ENCODE results near the gene CDK14.

Gene CDK14

DNA sequence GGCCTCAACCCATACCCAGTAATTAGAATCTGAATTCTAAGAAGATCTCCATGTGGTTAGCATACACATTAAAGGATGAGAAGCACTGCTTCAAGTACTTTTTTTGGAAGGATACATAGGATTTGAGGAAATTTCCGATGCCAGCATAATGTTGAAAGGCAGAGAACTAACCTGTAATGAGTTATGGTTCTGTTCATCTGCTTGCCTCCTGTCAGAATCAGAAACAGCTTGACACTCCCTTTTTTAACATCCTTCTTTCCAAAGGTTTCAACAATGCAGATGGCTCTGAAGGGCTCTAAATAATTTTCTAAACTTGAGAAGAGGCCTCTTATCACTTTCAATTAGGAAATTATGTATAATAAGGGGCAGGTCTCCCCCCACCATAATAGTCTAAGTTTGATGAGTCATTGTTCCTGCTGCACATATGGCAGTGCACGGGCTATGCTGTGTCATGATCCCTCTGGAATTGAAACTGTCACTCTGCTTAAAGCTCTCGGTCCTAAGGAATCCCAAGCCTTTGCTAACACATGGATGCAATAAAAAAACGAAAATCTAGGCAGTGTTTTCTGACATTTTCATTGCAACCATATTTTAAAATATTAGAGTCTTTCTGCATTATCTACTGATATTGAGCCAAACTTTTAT lies 376.9 kb downstream of the CDK14 start:
- DNase-seq: no peak

DNA sequence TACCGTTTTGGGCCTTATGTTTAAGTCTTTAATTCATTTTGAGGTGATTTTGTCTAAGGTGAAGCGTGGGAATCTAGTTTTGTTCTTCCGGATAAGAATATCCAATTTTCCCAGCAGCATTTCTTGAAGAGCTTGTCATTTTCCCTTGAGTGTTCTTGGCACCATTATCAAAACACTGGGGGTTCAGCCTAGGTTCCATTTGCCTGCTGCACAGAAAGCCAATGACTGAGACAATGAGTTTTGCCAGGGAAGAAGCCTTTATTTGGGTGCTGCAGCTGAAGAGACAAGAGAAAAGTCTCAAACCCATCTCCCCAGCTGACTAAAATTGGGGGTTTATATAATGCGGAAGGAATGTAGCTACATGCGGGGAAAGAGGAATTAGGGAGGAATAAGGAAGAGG lies 380.9 kb downstream of the CDK14 start:
- no peak for DNase-seq

DNA sequence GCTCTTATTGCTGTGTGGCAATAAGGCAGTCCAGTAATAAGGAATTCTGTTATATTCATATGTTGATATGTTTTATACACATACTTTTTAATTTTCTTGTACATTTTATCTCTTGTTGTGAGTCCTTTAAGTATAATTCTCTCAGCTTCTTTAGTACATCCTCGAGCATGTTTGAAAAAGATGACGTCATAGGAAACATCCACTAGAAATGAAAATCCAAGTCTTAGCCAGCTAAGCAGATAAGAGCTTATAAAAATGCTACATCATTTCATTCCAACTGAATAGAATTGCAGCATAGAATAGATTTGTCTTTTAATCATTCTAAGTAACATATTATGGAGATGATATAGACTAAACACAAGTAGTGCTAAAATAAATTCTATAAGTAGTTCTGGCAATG lies 384.4 kb downstream of the CDK14 start:
- no peak for DNase-seq

DNA sequence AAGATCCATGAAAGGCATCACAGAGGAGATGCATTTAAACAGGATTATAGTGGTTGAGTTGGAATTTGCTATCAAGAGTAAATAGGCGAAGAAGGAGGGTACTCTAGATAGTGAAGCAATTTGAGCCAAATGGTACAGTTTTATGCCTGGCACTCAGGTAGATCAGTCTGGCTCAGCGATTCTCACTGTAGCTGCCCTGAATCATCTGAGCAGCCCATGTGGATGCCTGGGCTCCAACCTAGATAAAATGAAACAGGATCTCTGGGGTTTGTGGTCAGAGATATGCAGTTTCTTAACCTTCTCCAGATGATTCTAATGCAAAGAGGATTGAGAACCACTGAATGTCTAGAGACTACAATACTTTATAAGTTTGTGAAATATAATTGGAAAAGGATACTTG lies 386.1 kb downstream of the CDK14 start:
- DNase-seq: no peak

DNA sequence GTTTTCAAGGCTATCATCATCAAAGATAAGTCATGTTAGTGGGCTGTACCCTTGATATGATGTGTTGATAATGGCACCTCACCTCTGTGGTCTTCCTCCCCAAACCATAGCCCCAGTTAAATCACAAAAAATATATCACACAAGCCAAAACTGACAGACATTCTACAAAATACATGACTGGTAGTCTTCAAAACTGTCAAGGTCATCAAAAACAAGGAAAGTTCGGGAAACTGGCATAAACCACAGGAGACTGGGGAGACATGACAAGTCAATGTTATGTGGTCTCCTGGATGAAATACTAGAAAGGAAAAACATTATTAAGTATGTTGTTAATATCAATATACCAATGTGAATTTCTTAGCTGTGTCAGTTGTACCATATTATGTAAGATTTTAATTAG lies 388.6 kb downstream of the CDK14 start:
- no peak for DNase-seq

DNA sequence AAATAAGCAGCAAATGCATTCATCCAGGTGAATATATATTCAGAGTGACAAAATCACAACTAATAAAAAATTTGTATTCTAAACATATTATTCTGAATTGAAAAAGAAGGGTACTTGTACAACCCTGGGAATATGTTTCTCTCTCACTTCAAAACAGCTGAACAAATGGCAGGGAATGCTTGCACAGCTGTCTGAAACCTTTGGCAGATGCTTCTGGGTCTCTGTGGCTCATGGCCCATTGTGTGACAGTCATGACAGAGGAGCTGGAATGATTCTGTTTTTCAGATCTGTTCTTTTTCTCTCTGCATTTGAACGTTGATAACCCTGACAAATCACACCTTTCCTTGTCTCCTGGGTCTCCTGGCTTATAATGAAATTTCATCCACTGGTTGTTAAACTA lies 392.4 kb downstream of the CDK14 start:
- DNase-seq: no peak

DNA sequence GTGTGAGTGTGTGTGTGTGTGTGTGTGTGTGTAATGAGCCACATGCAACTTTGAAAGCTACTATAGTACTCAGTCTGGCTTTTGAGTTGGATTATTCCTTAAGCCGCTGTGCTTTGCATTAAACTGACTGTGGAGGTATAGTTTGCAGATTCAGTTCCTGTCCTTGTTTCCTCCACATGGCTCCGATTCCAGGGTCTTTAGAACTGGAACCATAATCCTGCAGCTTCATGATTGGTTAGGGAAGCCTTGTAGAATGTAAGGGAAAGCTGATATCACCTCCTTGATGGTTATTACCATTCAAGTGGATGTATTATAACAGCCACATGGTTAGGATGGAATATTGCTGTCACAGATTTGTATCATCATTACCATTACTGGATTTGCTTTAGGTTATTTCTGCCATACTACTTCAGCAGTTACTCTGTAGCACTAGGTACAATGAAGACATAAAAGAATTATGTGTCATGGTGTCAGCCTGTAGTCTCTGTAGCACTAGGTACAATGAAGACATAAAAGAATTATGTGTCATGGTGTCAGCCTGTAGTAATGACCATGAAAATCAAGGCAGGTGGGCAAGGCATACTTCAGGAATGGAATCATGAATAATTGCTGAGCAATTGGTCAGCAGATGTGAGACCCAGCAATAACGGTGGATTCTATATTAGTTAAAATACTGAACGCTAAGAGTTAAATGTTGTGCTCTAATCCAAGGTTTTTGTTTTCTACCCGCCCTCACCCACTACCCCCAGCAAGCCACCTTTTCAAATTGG lies 393.1 kb downstream of the CDK14 start:
- no peak for DNase-seq

DNA sequence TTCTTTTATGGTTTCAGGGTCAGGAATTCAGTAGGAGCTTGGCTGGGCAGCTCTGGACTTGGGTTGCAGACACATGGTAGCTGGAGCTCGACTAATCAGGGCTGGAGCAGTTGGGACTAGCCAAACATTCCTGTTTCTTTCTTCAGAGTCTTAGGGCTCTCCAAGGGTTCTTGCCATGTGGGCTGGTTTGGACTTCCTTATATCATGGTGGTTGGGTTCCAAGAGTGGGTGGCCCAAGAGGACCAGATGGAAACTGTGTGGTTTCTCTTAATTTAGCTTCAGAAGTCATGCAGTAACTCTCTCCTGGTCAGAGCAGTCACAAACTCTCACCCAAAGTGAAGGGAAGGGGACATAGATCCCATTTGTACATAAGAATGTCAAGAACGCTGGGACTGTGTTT lies 398.0 kb downstream of the CDK14 start:
- DNase-seq: no peak

DNA sequence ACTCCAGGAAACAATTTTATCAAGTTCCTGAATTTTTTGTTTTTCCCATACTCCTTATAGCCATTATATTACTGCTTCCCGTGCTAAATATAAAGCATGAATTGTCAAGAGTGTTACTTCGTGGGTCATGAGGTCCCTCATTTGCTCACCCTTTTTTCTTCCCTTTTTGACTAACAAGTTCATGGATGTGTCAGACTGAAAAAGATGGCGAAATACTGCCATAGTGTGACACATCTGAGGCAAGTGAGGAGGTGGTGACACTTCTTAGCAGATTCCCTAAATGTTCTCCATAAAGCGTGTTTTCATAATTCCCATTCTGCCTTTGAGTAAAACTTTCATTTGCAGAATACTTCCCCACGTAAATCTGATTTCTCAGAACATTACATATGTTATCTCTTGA lies 398.5 kb downstream of the CDK14 start:
- no peak for DNase-seq

DNA sequence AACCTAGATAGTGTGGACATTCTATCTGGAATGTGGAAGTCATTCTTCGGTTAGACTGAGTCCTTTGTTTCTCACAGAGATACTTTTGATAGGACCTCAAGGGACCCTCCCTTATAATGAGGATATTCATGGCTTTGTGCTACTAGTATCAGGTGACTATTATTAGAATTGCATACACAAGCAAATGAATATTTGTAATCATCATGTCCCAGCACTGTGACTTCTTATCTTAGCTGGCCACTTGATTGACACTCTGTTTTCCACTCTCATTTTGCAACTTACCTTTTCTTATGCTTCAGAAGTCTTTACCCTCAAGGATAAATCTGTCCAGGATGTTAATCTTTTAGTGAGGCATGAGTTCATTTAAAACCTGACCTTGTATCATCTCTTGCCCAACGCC lies 399.9 kb downstream of the CDK14 start:
- DNase-seq: no peak

DNA sequence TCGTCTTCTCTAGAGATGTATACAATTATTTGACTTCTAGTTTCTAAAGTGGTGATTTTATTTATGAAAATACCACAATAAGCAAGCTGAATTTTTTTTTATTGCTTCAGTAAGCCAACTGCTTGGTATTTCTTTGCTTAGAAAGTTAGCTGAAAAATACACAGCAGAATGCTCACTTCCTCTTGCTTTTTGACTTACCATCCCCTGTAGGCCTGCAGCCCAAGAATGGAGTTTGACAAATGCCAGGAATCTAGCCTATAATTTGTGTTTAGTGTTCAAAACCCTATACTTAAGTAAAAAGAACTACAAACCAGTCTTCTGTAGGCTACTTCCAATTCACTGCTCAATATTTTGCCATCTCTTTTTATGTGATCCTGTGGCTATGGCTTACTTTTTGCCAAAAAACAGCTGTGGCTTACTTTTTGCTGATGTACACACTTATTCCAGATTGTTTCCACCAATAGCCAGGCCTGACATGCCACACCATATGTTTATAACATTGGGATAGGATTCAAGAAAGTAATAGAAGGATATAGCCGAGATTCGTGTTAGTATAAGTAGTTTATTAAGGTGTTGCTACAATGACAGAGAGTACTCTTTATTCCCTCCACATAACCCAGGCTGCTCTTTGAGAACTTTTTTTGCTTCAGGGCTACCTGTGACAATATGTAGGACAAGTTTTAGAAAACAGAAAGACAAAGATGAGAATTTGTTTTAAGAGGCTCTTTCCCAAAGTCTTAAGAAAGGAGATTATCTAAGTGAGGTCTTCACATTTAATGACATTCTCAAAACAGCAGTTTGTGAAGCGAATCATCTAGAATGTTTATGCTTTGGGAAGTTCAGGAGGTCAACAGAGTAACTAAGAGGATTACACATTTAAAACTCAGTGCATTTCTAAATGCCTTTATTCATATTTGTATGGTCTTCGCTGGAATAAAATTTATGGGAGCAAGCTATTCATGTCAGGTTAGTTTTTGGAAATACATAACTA lies 404.2 kb downstream of the CDK14 start:
- no peak for DNase-seq

DNA sequence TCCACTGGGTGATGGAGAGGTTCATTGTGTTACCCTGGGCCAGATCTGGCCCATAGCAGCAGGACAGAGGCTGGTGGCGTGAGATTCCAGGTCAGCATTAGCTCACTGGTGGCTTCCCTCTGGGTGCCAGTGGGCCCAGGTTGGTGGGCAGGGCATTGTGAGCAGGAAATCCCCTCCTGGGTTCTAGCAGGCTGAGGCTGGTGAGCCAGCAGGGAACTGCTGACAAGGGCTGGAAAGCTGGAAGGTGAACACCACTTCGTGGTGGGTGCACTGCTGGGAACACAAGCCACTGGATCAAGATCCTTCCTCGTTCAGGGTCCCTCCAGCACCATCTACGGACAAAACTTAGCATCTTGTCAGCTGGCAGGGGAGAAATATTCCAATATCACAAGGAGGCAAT lies 408.9 kb downstream of the CDK14 start:
- DNase-seq: no peak

DNA sequence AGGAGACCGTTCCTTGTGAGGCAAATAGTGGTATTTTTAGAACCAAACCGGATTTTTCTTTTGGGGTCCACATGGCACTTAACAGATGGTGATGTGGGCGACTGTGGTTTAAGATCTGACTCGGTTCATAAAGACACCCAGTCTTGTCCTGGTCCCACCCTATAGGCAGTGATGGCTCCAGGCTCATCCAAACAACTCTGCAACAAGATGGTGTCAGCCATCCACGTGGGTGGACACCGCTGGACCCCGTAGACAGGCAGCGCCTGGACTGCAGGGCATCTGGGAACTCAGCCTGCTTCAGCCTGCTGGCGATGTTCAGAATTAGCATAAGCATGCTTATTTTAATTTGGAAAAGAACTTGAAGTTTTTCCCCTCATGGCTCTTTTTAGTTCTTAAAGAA lies 409.7 kb downstream of the CDK14 start:
- DNase-seq: no peak

DNA sequence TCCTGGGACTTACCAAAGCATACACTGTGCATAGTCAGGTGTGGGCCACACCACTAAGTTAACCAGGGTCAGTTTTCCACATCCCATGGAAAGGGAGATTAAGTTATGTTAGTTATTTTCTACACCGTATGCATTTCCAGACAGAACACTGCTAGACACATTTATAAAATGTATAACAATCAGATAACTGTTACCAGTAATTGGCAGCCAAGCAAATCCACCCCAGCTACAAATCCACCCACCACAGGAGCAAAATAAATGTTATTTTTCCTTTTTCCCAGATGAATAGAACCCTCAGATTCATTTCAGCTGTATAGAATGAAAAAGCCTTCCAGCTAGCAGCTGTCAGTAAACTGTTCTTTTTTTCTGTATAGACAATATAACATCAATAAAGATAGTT lies 411.2 kb downstream of the CDK14 start:
- DNase-seq: no peak

DNA sequence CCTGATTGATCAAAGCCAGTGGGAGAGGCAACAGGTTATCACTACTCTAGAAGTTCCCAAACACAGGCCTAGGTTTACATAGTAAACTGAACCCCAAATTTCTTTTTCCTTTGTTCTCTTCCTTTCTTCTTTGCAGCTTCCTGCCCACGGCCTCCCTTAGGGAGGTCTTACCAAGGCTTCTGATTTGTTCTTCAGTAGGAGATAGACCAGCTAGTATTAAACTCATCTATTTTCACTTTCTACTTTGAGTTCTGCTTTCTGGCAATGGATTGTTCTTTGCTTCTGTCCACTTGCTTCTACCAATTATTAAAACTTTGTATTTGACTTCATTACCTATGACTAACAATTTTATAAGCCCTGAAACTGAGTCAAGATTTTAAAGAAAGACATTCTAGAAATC lies 417.0 kb downstream of the CDK14 start:
- DNase-seq: no peak

DNA sequence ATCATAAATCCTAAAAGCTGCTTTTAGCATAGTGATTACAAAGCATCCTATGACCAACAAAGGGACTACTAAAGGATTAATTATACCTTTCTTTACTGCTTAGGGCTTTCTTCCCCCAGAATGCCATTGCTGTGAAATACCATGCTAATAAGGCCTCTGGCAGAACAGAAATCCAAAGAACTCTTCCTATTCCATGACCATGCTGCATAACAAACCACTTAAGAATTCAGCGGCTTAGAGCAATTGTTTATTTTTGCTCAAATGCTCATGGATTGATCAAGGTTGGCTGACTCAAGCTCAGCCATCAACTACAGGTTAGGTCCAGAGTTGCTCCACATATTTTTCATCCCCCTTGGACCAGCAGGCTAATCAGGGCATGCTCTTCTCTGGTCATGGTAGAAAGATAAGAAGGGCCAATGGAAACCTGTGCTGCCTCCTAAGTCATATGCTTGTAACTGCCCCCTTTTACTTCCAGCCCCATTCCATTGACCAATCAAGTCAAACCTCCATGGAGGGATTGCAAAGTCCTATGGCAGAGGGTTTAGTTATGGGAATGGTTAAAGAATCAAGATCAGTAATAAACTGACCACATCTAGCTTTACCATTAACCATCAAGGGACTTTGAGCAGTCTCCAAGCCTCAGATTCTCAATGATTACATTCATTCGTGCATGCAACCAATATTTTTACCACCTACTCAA lies 423.7 kb downstream of the CDK14 start:
- DNase-seq: no peak

DNA sequence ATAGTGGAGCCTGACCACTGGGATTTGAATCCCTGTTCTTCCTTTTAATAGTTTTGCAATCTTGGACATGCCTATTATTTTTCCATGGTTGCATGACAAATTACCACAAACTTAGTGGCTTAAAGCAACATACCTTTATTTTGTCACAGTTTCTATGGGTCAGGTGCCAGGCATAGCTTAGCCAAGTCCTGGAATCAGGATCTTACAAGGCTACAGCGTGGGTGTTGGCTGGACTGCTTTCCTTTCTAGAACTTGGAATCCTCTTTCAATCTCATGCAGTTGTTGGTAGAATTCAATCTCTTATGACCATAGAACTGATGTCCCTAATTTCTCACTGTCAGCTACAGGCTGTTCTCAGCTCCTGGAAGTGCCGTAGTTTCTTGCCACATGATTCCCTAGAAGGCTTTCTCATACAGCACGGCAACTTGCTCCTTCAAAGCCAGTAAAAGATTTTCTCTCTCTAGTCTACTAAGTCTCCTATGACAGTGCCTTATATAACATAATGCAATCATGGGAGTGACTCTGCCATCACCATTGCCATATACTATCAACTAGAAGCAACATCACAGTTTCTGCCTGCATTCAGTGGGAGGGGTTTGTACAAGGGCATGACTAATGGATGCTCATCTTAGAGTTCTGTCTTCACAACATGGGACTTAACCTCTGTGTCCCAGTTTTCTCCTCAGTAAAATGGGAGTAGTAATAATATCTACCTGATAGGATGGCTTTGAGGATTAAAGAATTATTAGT lies 424.7 kb downstream of the CDK14 start:
- no peak for DNase-seq

DNA sequence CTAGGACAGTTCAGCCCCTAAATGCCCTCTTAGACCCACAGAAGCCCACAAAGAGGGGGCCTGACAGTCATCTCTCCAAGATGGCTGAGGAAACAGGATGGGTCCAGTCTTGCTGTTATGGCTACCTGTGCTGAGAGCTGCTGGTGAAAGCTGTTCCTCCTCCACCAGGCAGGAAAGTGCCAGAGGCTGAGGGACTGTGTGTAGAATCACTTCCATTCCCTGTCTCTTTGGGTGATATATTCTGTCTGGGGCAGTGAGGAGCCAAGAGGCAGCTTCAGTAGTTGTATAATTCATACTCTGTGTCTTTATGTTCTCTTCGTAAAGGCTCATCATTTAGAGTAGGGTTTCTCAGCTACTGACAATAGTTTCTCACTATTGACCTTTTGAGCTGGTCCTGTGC lies 425.8 kb downstream of the CDK14 start:
- DNase-seq: no peak

DNA sequence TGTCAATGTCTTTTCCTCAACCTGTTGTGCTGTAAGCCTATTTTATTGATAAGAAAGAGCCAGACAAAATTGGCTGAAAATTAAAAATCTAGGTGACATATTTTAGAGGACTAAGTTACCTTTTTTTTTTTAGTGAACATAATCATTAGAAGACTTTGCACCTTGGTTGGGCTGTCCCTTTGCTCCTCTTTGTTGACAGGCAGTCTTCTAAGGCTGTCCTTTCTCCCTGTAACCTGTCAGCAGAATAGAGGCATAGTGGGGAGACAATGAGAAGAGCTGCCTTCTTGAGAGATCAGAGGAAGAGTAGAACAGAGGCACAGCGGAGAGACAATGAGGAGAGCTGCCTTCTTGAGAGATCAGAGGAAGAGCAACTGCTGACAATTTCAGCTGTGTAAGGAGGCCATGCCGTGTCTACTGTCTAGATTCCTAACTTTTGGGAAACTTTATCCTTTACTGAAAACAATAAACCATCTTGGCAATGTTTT lies 429.8 kb downstream of the CDK14 start:
- no peak for DNase-seq

DNA sequence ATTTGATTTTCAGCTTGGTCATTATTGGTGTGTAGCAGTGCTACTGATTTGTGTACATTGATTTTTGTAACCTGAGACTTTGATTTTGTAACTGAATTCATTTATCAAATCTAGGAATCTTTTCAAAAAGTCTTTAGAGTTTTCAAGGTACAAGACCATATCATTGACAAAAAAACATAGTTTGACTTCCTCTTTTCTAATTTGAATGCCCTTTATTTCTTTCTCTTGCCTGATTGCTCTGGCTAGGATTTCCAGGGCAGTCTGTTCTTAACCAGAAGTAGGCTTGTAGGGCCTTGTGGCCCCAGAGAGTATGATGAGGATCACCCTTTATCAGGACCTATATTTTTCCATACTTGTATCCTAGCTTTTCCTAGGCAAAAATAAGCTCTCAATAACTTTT lies 433.6 kb downstream of the CDK14 start:
- no peak for DNase-seq

DNA sequence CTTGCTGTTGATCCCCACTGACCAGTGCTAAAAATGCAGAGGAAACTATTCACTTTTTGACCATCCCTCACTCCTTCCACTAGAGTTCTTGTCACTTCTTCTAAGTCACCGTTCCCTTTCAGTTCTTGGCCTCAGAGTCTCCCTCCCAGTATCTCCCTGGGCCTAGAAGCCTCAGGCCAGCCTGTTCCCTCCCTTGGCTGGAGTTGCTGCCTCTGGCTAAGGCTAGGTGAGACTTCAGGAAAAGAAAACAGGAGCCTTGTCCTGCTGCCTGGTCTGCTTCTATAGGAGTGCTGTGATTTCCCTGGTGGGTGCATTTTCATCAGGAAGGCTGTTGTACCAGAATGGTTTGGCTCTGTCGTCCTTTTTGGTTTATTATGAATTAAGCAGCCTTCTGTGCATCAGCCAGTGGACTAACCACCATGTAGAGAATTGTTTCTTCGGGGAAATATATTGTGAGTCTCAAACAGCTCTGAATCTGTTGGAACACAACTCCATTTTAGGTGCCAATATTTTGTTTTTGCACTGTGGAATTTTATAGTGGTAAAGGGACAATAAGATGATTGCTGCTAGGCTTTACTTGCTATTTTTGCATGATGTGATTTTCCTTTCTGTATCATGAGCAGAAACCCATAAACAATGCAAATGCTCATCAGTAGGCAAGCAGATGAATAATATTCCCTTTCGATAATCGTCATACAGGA lies 434.7 kb downstream of the CDK14 start:
- DNase-seq: no peak

DNA sequence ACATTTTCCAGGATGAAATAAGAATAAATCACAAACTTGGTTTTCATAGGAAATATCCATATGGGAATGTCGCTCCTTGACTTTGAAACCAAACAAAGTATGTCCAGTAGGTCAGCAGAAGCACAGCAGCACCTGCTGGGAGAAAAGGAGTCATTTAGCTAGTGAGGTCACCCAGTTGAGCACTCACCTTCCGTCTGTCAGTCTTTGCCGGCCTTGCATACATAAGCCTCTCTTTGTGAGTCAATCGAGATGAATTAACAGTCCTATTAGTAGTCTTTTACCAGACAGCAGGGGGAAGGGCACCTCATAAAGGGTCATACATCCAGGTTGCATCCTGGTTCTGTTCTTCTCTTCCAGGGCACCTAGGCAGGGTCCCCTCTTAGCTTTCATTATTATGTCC lies 435.6 kb downstream of the CDK14 start:
- DNase-seq: no peak
